Neural cell (in vitro differentiated cells): Measurements from ENCODE around the gene ZFPM1. TPM values are rescaled to one million over a fixed set of nuclear protein-coding genes. Genes with fewer than 3 reads are reported as not detected.

ENCODE experiments used
- H2AFZ ChIP-seq: fragments of 200-600, 300-800 bp; sonication (generic), shearing (Covaris generic); 2 replicates; pipeline ENCODE4 v1.6.0; 2014; ENCODE audit warnings: low read depth, mild to moderate bottlenecking, antibody characterized with exemption, low read length, moderate library complexity
- H3F3A ChIP-seq: fragments of 200-600 bp; shearing (Covaris generic); 2 replicates; pipeline ENCODE4 v1.6.1; 2016; ENCODE audit warnings: mild to moderate bottlenecking, moderate library complexity, mixed read lengths, antibody characterized with exemption, low read length; ENCODE audit not compliant: insufficient read depth, poor library complexity, severe bottlenecking
- H3K27ac ChIP-seq: fragments of 200-600, 300-800 bp; sonication (generic), shearing (Covaris generic); 2 replicates; pipeline ENCODE4 v1.5.1; 2014; ENCODE audit warnings: mild to moderate bottlenecking, low read length, moderate library complexity
- H3K27me3 ChIP-seq: fragments of 300-800, 200-600 bp; sonication (generic), shearing (Covaris generic); 2 replicates; pipeline ENCODE4 v1.6.0; 2014; ENCODE audit warnings: mild to moderate bottlenecking, low read depth, low read length, moderate library complexity; ENCODE audit not compliant: insufficient read depth
- H3K36me3 ChIP-seq: fragments of 300-800, 200-600 bp; sonication (generic), shearing (Covaris generic); 2 replicates; pipeline ENCODE4 v1.5.1; 2014; ENCODE audit warnings: mild to moderate bottlenecking, antibody characterized with exemption, low read length, moderate library complexity; ENCODE audit not compliant: insufficient read depth
- H3K4me2 ChIP-seq: fragments of 300-800, 200-600 bp; sonication (generic), shearing (Covaris generic); 2 replicates; pipeline ENCODE4 v1.6.0; 2014; ENCODE audit warnings: mild to moderate bottlenecking, low read length
- H3K4me3 ChIP-seq: fragments of 300-800, 200-600 bp; sonication (generic), shearing (Covaris generic); 2 replicates; pipeline ENCODE4 v1.5.1; 2014; ENCODE audit warnings: mild to moderate bottlenecking, low read length, moderate library complexity
- H3K79me2 ChIP-seq: fragments of 200-600 bp; shearing (Covaris generic); replicated peaks from 2 replicates; pipeline ENCODE4 v1.6.0; 2014; ENCODE audit warnings: mild to moderate bottlenecking, low read length, moderate library complexity; ENCODE audit not compliant: insufficient read depth
- H3K9ac ChIP-seq: fragments of 300-800, 200-600 bp; sonication (generic), shearing (Covaris generic); 2 replicates; pipeline ENCODE4 v1.6.1; 2016; ENCODE audit warnings: mild to moderate bottlenecking, low read length, mixed read lengths
- H3K9me2 ChIP-seq: fragments of 200-600 bp; shearing (Covaris generic); 2 replicates; pipeline ENCODE4 v1.6.1; 2016; ENCODE audit warnings: mild to moderate bottlenecking, low read length, mixed read lengths; ENCODE audit not compliant: insufficient read depth
- H3K9me3 ChIP-seq: fragments of 200-600, 300-800 bp; sonication (generic), shearing (Covaris generic); 2 replicates; pipeline ENCODE4 v1.6.1; 2016; ENCODE audit warnings: mild to moderate bottlenecking, mixed run types, low read length, moderate library complexity, mixed read lengths
- H4K20me1 ChIP-seq: fragments of 200-600 bp; shearing (Covaris generic); 2 replicates; pipeline ENCODE4 v1.6.1; 2016; ENCODE audit warnings: mild to moderate bottlenecking, mixed run types; ENCODE audit not compliant: insufficient read depth
- EP300 ChIP-seq: fragments of 450-650 bp; conservative IDR thresholded peaks from 2 replicates; pipeline ENCODE4 v1.6.1; 2014; ENCODE audit warnings: antibody characterized with exemption, mild to moderate bottlenecking, moderate library complexity; ENCODE audit not compliant: poor library complexity, severe bottlenecking
- EZH2 ChIP-seq: fragments of 200-600, 300-800 bp; shearing (Covaris generic), sonication (generic); IDR thresholded peaks from 2 replicates; pipeline ENCODE4 v1.6.1; 2014; ENCODE audit warnings: antibody characterized with exemption, low read length, borderline replicate concordance, mild to moderate bottlenecking; ENCODE audit not compliant: insufficient read depth, poor library complexity, severe bottlenecking
- MXI1 ChIP-seq: fragments of 450-650 bp; conservative IDR thresholded peaks from 2 replicates; pipeline ENCODE4 v1.6.1; 2014; ENCODE audit warnings: antibody characterized with exemption, mild to moderate bottlenecking; ENCODE audit not compliant: poor library complexity, severe bottlenecking
- POLR2AphosphoS5 ChIP-seq: IDR thresholded peaks from 2 replicates; pipeline ENCODE4 v1.6.1; 2012
- RAD21 ChIP-seq: fragments of 450-650 bp; conservative IDR thresholded peaks from 2 replicates; pipeline ENCODE4 v1.6.1; 2014; ENCODE audit warnings: antibody characterized with exemption, mild to moderate bottlenecking, moderate library complexity
- SMC3 ChIP-seq: fragments of 450-650 bp; conservative IDR thresholded peaks from 2 replicates; pipeline ENCODE4 v1.6.1; 2014; ENCODE audit warnings: antibody characterized with exemption, mild to moderate bottlenecking, moderate library complexity; ENCODE audit not compliant: poor library complexity
- TAF1 ChIP-seq: IDR thresholded peaks from 2 replicates; pipeline ENCODE4 v1.6.1; 2012; ENCODE audit warnings: low read depth
- polyA plus RNA-seq: library from polyadenylated mRNA; depleted of rRNA; stranded (reverse); fragments of >200 nt; gene quantifications from 2 replicates; pipeline ENCODE4 v1.2.3, GENCODE V29; 2014
- TF ChIP-seq, protein P1 (sequence below): IDR thresholded peaks from 2 replicates; pipeline ENCODE4 v1.6.1; 2012; ENCODE audit warnings: borderline replicate concordance
- TF ChIP-seq, protein P2 (sequence below): fragments of 450-650 bp; IDR thresholded peaks from 2 replicates; pipeline ENCODE4 v1.5.1; 2014; ENCODE audit warnings: antibody characterized with exemption, mild to moderate bottlenecking, moderate library complexity; ENCODE audit not compliant: poor library complexity, severe bottlenecking

ZFPM1 gene
- polyA plus RNA-seq, 1 donor from 2014 or later = 0.41 TPM

DNA sequence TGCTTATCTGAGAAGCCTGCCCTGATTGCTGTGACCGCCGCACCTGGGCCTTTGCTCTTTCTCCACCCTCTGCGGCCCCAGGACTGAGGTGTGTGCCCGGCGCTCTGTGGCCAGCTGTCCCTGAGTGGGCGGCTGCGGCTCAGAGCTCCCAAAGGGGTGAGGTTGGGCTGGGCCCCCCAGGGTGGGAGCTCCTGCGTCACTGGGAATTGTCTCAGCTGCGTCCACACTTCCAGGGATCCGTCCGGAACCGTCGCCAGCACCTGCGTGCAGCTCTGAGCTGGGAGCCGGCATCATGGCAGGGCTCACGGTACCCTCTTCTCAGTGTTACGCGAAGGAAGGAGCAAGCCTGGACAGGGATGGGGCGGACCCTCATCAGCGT is 46.0 kb upstream of the ZFPM1 start:
- Histone ChIP-seq H2AFZ (no peak overlapping the region), H3K9me2 (no peaks in the 10 kb centered on the region), H3K36me3 (no peaks in the 10 kb centered on the region), H3K4me2 (no peak overlapping the region), H4K20me1 (no peaks in the 10 kb centered on the region), H3K27me3 (no peaks in the 10 kb centered on the region), H3K4me3 (no peak overlapping the region), H3F3A (no peaks in the 10 kb centered on the region), H3K9me3 (no peaks in the 10 kb centered on the region), H3K27ac (no peak overlapping the region), H3K79me2 (no peaks in the 10 kb centered on the region), H3K9ac (no peak overlapping the region)
- no peak for TF ChIP-seq TAF1
- TF ChIP-seq RAD21 = no peak
- TF ChIP-seq EP300 = no peak
- TF ChIP-seq, protein P1, sequence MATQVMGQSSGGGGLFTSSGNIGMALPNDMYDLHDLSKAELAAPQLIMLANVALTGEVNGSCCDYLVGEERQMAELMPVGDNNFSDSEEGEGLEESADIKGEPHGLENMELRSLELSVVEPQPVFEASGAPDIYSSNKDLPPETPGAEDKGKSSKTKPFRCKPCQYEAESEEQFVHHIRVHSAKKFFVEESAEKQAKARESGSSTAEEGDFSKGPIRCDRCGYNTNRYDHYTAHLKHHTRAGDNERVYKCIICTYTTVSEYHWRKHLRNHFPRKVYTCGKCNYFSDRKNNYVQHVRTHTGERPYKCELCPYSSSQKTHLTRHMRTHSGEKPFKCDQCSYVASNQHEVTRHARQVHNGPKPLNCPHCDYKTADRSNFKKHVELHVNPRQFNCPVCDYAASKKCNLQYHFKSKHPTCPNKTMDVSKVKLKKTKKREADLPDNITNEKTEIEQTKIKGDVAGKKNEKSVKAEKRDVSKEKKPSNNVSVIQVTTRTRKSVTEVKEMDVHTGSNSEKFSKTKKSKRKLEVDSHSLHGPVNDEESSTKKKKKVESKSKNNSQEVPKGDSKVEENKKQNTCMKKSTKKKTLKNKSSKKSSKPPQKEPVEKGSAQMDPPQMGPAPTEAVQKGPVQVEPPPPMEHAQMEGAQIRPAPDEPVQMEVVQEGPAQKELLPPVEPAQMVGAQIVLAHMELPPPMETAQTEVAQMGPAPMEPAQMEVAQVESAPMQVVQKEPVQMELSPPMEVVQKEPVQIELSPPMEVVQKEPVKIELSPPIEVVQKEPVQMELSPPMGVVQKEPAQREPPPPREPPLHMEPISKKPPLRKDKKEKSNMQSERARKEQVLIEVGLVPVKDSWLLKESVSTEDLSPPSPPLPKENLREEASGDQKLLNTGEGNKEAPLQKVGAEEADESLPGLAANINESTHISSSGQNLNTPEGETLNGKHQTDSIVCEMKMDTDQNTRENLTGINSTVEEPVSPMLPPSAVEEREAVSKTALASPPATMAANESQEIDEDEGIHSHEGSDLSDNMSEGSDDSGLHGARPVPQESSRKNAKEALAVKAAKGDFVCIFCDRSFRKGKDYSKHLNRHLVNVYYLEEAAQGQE = no peak
- no peak for TF ChIP-seq MXI1
- no peak for TF ChIP-seq POLR2AphosphoS5
- no peak for TF ChIP-seq EZH2
- TF ChIP-seq, protein P2, sequence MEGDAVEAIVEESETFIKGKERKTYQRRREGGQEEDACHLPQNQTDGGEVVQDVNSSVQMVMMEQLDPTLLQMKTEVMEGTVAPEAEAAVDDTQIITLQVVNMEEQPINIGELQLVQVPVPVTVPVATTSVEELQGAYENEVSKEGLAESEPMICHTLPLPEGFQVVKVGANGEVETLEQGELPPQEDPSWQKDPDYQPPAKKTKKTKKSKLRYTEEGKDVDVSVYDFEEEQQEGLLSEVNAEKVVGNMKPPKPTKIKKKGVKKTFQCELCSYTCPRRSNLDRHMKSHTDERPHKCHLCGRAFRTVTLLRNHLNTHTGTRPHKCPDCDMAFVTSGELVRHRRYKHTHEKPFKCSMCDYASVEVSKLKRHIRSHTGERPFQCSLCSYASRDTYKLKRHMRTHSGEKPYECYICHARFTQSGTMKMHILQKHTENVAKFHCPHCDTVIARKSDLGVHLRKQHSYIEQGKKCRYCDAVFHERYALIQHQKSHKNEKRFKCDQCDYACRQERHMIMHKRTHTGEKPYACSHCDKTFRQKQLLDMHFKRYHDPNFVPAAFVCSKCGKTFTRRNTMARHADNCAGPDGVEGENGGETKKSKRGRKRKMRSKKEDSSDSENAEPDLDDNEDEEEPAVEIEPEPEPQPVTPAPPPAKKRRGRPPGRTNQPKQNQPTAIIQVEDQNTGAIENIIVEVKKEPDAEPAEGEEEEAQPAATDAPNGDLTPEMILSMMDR = no peak
- TF ChIP-seq SMC3 = no peak

GRCh38 chr16:88407807-88408206 is 45.3 kb upstream of the ZFPM1 start:
- H3K4me2 ChIP-seq = no peak overlapping the region
- no peak overlapping the region for H3K9ac ChIP-seq
- H2AFZ ChIP-seq = no peak overlapping the region
- H3K27me3 ChIP-seq = no peaks in the 10 kb centered on the region
- no peaks in the 10 kb centered on the region for H3K36me3 ChIP-seq
- H3K9me3 ChIP-seq = no peaks in the 10 kb centered on the region
- TF ChIP-seq RAD21 = no peak
- TF ChIP-seq, protein P2 = no peak
- no peak for TF ChIP-seq EP300
- TF ChIP-seq EZH2 = no peak
- no peak for TF ChIP-seq POLR2AphosphoS5
- no peak for TF ChIP-seq MXI1
- no peak for TF ChIP-seq TAF1
- TF ChIP-seq, protein P1 = no peak
- TF ChIP-seq SMC3 = no peak
- no peaks in the 10 kb centered on the region for H3K9me2 ChIP-seq
- H3K4me3 ChIP-seq = no peak overlapping the region
- no peak overlapping the region for H3K27ac ChIP-seq
- no peaks in the 10 kb centered on the region for H3F3A ChIP-seq
- H4K20me1 ChIP-seq = no peaks in the 10 kb centered on the region
- H3K79me2 ChIP-seq = no peaks in the 10 kb centered on the region
